Coronary artery (tissue), 2 donors: ENCODE data around the gene AADAT.

Source experiments
- DNase-seq: peaks from one replicate; pipeline ENCODE4 v3.0.0-alpha.2; 2017; ENCODE audit warnings: low spot score
- H3K27ac ChIP-seq, 2 donors: fragments of 200-600 bp; sonication (generic); one replicate each; pipeline ENCODE4 v1.5.1; 2016 to 2019
- H3K4me3 ChIP-seq: fragments of 200-600 bp; sonication (generic); 2 replicates; pipeline ENCODE4 v1.5.1; 2016; ENCODE audit warnings: mild to moderate bottlenecking, moderate library complexity
- CTCF ChIP-seq: fragments of 200-600 bp; sonication (generic); IDR thresholded peaks from one replicate; pipeline ENCODE4 v1.5.1; 2019; ENCODE audit warnings: antibody characterized with exemption

The AADAT gene

GRCh38 chr4:170089668-170090351 lies at the start of gene AADAT:
Gene AADAT (minus strand): TSS chr4:170089956. CDS start chr4:170089690, 266 bp downstream.
- Histone ChIP-seq H3K27ac (peak within 1 kb of the TSS; percentile 8 to 77), H3K4me3 (peak within 1 kb of the TSS; percentile 80)
- peak; percentile 81 for DNase-seq
- TF ChIP-seq CTCF = peak; percentile 56

GRCh38 chr4:170138580-170139194 lies 48.9 kb upstream of the AADAT start:
- H3K27ac ChIP-seq = no peak overlapping the region
- H3K4me3 ChIP-seq = no peak overlapping the region
- DNase-seq = no peak
- peak; percentile 69 for TF ChIP-seq CTCF

GRCh38 chr4:170137927-170138326 lies 48.2 kb upstream of the AADAT start:
- Histone ChIP-seq H3K27ac (no peak overlapping the region), H3K4me3 (no peak overlapping the region)
- DNase-seq = no peak
- TF ChIP-seq CTCF = no peak

- Histone ChIP-seq H3K27ac (no peak overlapping the region), H3K4me3 (no peak overlapping the region)
- TF ChIP-seq CTCF = no peak
- no peak for DNase-seq
Measured at GRCh38 chr4:170137466-170137865, 47.7 kb upstream of the AADAT start.

GRCh38 chr4:170134821-170135220 lies 45.1 kb upstream of the AADAT start:
- no peak for DNase-seq
- Histone ChIP-seq H3K4me3 (no peak overlapping the region), H3K27ac (no peak overlapping the region)
- no peak for TF ChIP-seq CTCF

GRCh38 chr4:170128219-170128804 lies 38.6 kb upstream of the AADAT start:
- H3K4me3 ChIP-seq = no peak overlapping the region
- no peak overlapping the region for H3K27ac ChIP-seq
- DNase-seq = no peak
- no peak for TF ChIP-seq CTCF

- Histone ChIP-seq H3K27ac (no peak overlapping the region), H3K4me3 (no peak overlapping the region)
- TF ChIP-seq CTCF = no peak
- no peak for DNase-seq
Measured at GRCh38 chr4:170127758-170128157, 38.0 kb upstream of the AADAT start.
